ENCODE measurements around the gene RBPJL. TPM values are rescaled to one million over a fixed set of nuclear protein-coding genes. Genes with fewer than 3 reads are reported as not detected.

The RBPJL gene
- total and polyA plus RNA-seq, 2 of the 13 experiments (the other 11 are each of a cell fraction or from before 2014, with no cell fraction given): not detected

GRCh38 chr20:45337367-45338120 lies 30.9 kb downstream of the RBPJL start (continued):
- TF ChIP-seq ZEB1 (IDR thresholded peaks at IDR 0.05; ENCODE audit: insufficient replicate concordance, low read depth): no peak
- peak; percentile 79 for TF ChIP-seq ZNF281 (CRISPR knock-in tag; IDR thresholded peaks at IDR 0.05; ENCODE audit: borderline replicate concordance)

- peak overlapping the region; percentile 84 for H3K4me2 ChIP-seq (ENCODE audit: low read depth, low read length)
- H3K9me3 ChIP-seq (ENCODE audit: low read length): no peaks in the 10 kb centered on the region
- peak overlapping the region; percentile 70 for H3K9ac ChIP-seq (ENCODE audit: insufficient read depth, low read depth, low read length)
- no peaks in the 10 kb centered on the region for H3K27me3 ChIP-seq (ENCODE audit: control insufficient read depth in 1 of 2, insufficient read depth in 2 of 2, low read length in 2 of 2)
- in situ Hi-C loops (cut with HindIII; ENCODE audit: extremely low pct_ligation_motif_present, low pct_unique_long_range_greater_than_20kb) (no loop called here), intact Hi-C loops (cut with micrococcal nuclease; ENCODE audit: unreplicated experiment) (no loop called here)
- ATAC-seq: peak; percentile 1; the same call in 2 of the 3 replicates
- H3K4me1 ChIP-seq (ENCODE audit: insufficient read depth, low read length): peaks cover 76% of the 10 kb centered on the region
- H3K36me3 ChIP-seq (replicated peaks in 1 of 2; ENCODE audit: control insufficient read depth in 1 of 2, insufficient read depth in 2 of 2, low read length in 2 of 2): peaks cover 6 to 7% of the 10 kb centered on the region in 2 experiments; a peak in 3 of 5 replicates
- CTCF ChIA-PET (ENCODE audit: low intra/inter-chr PET ratio, low total read pairs): no interaction called here
- H2AFZ ChIP-seq (ENCODE audit: low read length): no peak overlapping the region
- peak overlapping the region; percentile 31 to 57 (median 32); a peak in 5 of 6 replicates for H3K4me3 ChIP-seq (replicated peaks in 1 of 3; ENCODE audit: insufficient read depth in 1 of 3, low read depth in 2 of 3, low read length in 3 of 3)
- peak overlapping the region; percentile 80 for H3K27ac ChIP-seq (ENCODE audit: extremely low read length, insufficient read depth, low read length)
- POLR2A ChIA-PET: interaction anchor here (0.6 to 23.9 kb wide), 6 partner anchors 13 to 453 kb away, joined by 3 to 1422 read pairs (median 26); partner anchors contain the start of genes DNTTIP1, PABPC1L, PIGT and SDC4
- no TSS peak for BruUV-seq (replicated peaks)
- H3K79me2 ChIP-seq (ENCODE audit: insufficient read depth, low read length): peaks cover 44% of the 10 kb centered on the region
- H4K20me1 ChIP-seq (ENCODE audit: insufficient read depth, low read length): no peaks in the 10 kb centered on the region
- peak; percentile 74 for DNase-seq (ENCODE audit: low spot score)
- 49% methylated on average over 11 of the region's 11 CpGs for WGBS (ENCODE audit: low lambda C conversion rate)
- FAIRE-seq: peak; percentile 83
- TF ChIP-seq HNF1A (IDR thresholded peaks at IDR 0.05; ENCODE audit: low read depth) (no peak), HNF1A (CRISPR knock-in tag; IDR thresholded peaks at IDR 0.05; ENCODE audit: borderline replicate concordance) (peak; percentile 44; the same call in 1 of the 2 replicates), MED1 (CRISPR knock-in tag; IDR thresholded peaks at IDR 0.05) (peak; percentile 73), KMT2B (CRISPR knock-in tag; IDR thresholded peaks at IDR 0.05) (peak; percentile 43; the same call in 1 of the 2 replicates), ZNF256 (CRISPR knock-in tag; conservative IDR thresholded peaks at IDR 0.05) (0 out of 2 replicates have a peak, but pooled peaks have one; percentile 60), CEBPG (CRISPR knock-in tag; IDR thresholded peaks at IDR 0.05) (no peak; the same call in 1 of the 2 replicates), ZFP62 (CRISPR knock-in tag; IDR thresholded peaks at IDR 0.05) (no peak), HNF4A (CRISPR knock-in tag; IDR thresholded peaks at IDR 0.05) (peak; percentile 97), SOX5 (CRISPR knock-in tag; IDR thresholded peaks at IDR 0.05; ENCODE audit: borderline replicate concordance) (peak; percentile 80; the same call in 1 of the 2 replicates)
- TF ChIP-seq, protein P1, sequence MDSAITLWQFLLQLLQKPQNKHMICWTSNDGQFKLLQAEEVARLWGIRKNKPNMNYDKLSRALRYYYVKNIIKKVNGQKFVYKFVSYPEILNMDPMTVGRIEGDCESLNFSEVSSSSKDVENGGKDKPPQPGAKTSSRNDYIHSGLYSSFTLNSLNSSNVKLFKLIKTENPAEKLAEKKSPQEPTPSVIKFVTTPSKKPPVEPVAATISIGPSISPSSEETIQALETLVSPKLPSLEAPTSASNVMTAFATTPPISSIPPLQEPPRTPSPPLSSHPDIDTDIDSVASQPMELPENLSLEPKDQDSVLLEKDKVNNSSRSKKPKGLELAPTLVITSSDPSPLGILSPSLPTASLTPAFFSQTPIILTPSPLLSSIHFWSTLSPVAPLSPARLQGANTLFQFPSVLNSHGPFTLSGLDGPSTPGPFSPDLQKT (CRISPR knock-in tag; IDR thresholded peaks at IDR 0.05; ENCODE audit: borderline replicate concordance): no peak
Measured at GRCh38 chr20:45338121-45339030, 31.7 kb downstream of the RBPJL start.

Measured in HepG2 (cell line).